Fibroblast of skin of left quadriceps (primary cell): ENCODE measurements around the gene POU2F3.

Experiments
- DNase-seq, 2 experiments: peaks; one replicate each; pipeline ENCODE4 v3.0.0-alpha.2; 2013; ENCODE audit warnings: low read depth in 2 of 2

POU2F3 gene

GRCh38 chr11:120239713-120240640, at the start of gene POU2F3:
Gene POU2F3, plus strand, starts transcription at chr11:120240140. Its CDS starts 204 bp downstream, at chr11:120240344.
- no peak for DNase-seq

- no peak for DNase-seq
Measured at GRCh38 chr11:120191058-120191457, 48.9 kb upstream of the POU2F3 start.

- no peak for DNase-seq
Measured at GRCh38 chr11:120192831-120193625, 46.9 kb upstream of the POU2F3 start.

- no peak for DNase-seq
Measured at GRCh38 chr11:120194166-120194565, 45.8 kb upstream of the POU2F3 start.

GRCh38 chr11:120195601-120196320, 44.2 kb upstream of the POU2F3 start:
- DNase-seq, result no peak

GRCh38 chr11:120196826-120197225, 43.1 kb upstream of the POU2F3 start:
- no peak for DNase-seq

- peak; percentile 40 to 44 for DNase-seq
Measured at GRCh38 chr11:120197251-120197891, 42.6 kb upstream of the POU2F3 start.

GRCh38 chr11:120197977-120198376, 42.0 kb upstream of the POU2F3 start:
- DNase-seq, result no peak

GRCh38 chr11:120198403-120198786, 41.5 kb upstream of the POU2F3 start:
- DNase-seq, result no peak

- DNase-seq, result no peak
Measured at GRCh38 chr11:120198787-120199469, 41.0 kb upstream of the POU2F3 start.

GRCh38 chr11:120199613-120200012, 40.3 kb upstream of the POU2F3 start:
- no peak for DNase-seq

GRCh38 chr11:120200677-120201076, 39.3 kb upstream of the POU2F3 start:
- DNase-seq, result no peak

- no peak for DNase-seq
Measured at GRCh38 chr11:120201653-120202052, 38.3 kb upstream of the POU2F3 start.

GRCh38 chr11:120203626-120204025, 36.3 kb upstream of the POU2F3 start:
- DNase-seq, result no peak

- peak in 1 of 2 experiments; percentile 39 for DNase-seq
Measured at GRCh38 chr11:120205596-120206161, 34.3 kb upstream of the POU2F3 start.

GRCh38 chr11:120207512-120207911, 32.4 kb upstream of the POU2F3 start:
- no peak for DNase-seq

- no peak for DNase-seq
Measured at GRCh38 chr11:120208001-120208441, 31.9 kb upstream of the POU2F3 start.

- no peak for DNase-seq
Measured at GRCh38 chr11:120208777-120209176, 31.2 kb upstream of the POU2F3 start.

- no peak for DNase-seq
Measured at GRCh38 chr11:120209746-120210625, 30.0 kb upstream of the POU2F3 start.
